Osteocyte (in vitro differentiated cells): ENCODE data around the gene CLMP. TPM values are rescaled to one million over a fixed set of nuclear protein-coding genes. Genes with fewer than 3 reads are reported as not detected.

Experiments
- DNase-seq: peaks from one replicate; pipeline ENCODE4 v3.0.0; 2021; ENCODE audit warnings: mixed read lengths; ENCODE audit not compliant: unreplicated experiment; ENCODE audit errors: extremely low spot score
- H3K27ac Mint-ChIP-seq: one replicate; pipeline ENCODE4 v1.8.0; 2021; ENCODE audit warnings: mild to moderate bottlenecking, mixed read lengths; ENCODE audit not compliant: unreplicated experiment
- H3K27me3 Mint-ChIP-seq: one replicate; pipeline ENCODE4 v1.8.0; 2021; ENCODE audit warnings: mixed read lengths; ENCODE audit not compliant: unreplicated experiment
- H3K36me3 Mint-ChIP-seq: one replicate; pipeline ENCODE4 v1.8.0; 2021; ENCODE audit warnings: mixed read lengths; ENCODE audit not compliant: unreplicated experiment
- H3K4me1 Mint-ChIP-seq: one replicate; pipeline ENCODE4 v1.8.0; 2021; ENCODE audit warnings: mixed read lengths; ENCODE audit not compliant: unreplicated experiment
- H3K4me3 Mint-ChIP-seq: one replicate; pipeline ENCODE4 v1.8.0; 2021; ENCODE audit warnings: mild to moderate bottlenecking, moderate library complexity, mixed read lengths; ENCODE audit not compliant: unreplicated experiment
- H3K9me3 Mint-ChIP-seq: one replicate; pipeline ENCODE4 v1.8.0; 2021; ENCODE audit warnings: mixed read lengths; ENCODE audit not compliant: unreplicated experiment
- CTCF ChIP-seq: fragments of 200-600 bp; sonication (generic); IDR thresholded peaks from 2 replicates; pipeline ENCODE4 v1.5.0; 2021; ENCODE audit warnings: antibody characterized with exemption, mild to moderate bottlenecking, moderate library complexity
- long read RNA-seq: library from polyadenylated mRNA; unstranded; transcript quantifications from one replicate; pipeline ENCODE4 v2.0.0, GENCODE V29; 2021
- total RNA-seq: library from RNA; stranded (reverse); gene quantifications from 2 replicates; pipeline ENCODE4 v1.2.1, GENCODE V29; 2021

CLMP gene
- 22.7 and 24.8 TPM in 2 replicates for total RNA-seq
- long read RNA-seq, full-length matches to known transcripts, result 4 of 15 reads
- long read RNA-seq, partial matches to known transcripts, result 4 of 15 reads
- long read RNA-seq, other reads (novel, unspliced or antisense), result 7 of 15 reads

- peaks cover 32% of the 10 kb centered on the region for H3K4me1 Mint-ChIP-seq
- TF ChIP-seq CTCF, result no peak
- no peak for DNase-seq
- H3K27ac Mint-ChIP-seq, result peak within 1 kb of the TSS; percentile 87
- peaks cover 3% of the 10 kb centered on the region for H3K27me3 Mint-ChIP-seq
- peak within 1 kb of the TSS; percentile 79 for H3K4me3 Mint-ChIP-seq
- no peaks in the 10 kb centered on the region for H3K9me3 Mint-ChIP-seq
- H3K36me3 Mint-ChIP-seq, result no peaks in the 10 kb centered on the region
These were observed at the start of gene CLMP for GRCh38 chr11:123195188-123196059. TSS of gene CLMP (minus strand) at chr11:123195248. CDS start at chr11:123194940, 308 bp downstream.

GRCh38 chr11:123241874-123242543, 47.0 kb upstream of the CLMP start:
- no peak for TF ChIP-seq CTCF
- no peak overlapping the region for H3K4me3 Mint-ChIP-seq
- DNase-seq, result no peak
- H3K9me3 Mint-ChIP-seq, result no peaks in the 10 kb centered on the region
- peaks cover 2% of the 10 kb centered on the region for H3K4me1 Mint-ChIP-seq
- peaks cover 8% of the 10 kb centered on the region for H3K27me3 Mint-ChIP-seq
- H3K36me3 Mint-ChIP-seq, result no peaks in the 10 kb centered on the region
- no peak overlapping the region for H3K27ac Mint-ChIP-seq

GRCh38 chr11:123241294-123241693, 46.2 kb upstream of the CLMP start:
- TF ChIP-seq CTCF, result no peak
- DNase-seq, result no peak
- H3K4me3 Mint-ChIP-seq, result no peak overlapping the region
- H3K27me3 Mint-ChIP-seq, result peaks cover 8% of the 10 kb centered on the region
- no peak overlapping the region for H3K27ac Mint-ChIP-seq
- no peaks in the 10 kb centered on the region for H3K4me1 Mint-ChIP-seq
- H3K9me3 Mint-ChIP-seq, result no peaks in the 10 kb centered on the region
- no peaks in the 10 kb centered on the region for H3K36me3 Mint-ChIP-seq

- Mint-ChIP-seq H3K27me3 (peaks cover 8% of the 10 kb centered on the region), H3K36me3 (no peaks in the 10 kb centered on the region), H3K4me3 (no peak overlapping the region), H3K4me1 (peaks cover 10% of the 10 kb centered on the region), H3K9me3 (no peaks in the 10 kb centered on the region), H3K27ac (no peak overlapping the region)
- TF ChIP-seq CTCF, result no peak
- DNase-seq, result no peak
These were observed 44.4 kb upstream of the CLMP start for GRCh38 chr11:123239191-123240150.
